ENCODE results near the gene ITGA1. TPM values are rescaled to one million over a fixed set of nuclear protein-coding genes. Genes with fewer than 3 reads are reported as not detected.

The ITGA1 gene
- total RNA-seq, 2 experiments from 2014 or later, result not detected

DNA sequence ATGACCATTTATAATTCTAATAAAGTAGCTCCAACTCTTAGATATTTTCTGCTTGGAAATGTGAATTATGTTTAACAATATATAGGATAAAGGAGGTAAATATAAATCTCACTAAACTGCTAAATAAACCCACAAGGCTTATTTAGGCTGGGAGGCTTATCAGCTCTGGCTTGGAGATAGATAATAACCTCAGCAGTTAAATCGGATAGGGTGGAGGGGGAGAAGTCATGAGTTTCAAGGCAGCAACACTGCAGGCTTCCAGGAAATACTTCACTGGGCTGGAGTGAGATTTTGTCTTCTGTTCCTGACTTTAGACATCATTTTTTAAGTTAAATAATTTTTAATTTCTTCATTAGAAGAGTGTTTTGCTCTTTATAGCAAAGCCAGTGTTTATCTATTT lies 121.5 kb downstream of the ITGA1 start:
- no peaks in the 10 kb centered on the region for H3K79me2 ChIP-seq (ENCODE audit: insufficient read depth, low read depth, low read length)
- POLR2A ChIA-PET, result interaction anchor here (0.7 to 1.3 kb wide), 2 partner anchors 13 to 1153 kb away, joined by 3 to 4 read pairs; no protein-coding TSS in a partner anchor
- TF ChIP-seq EZH2phosphoT487 (IDR thresholded peaks at IDR 0.05; ENCODE audit: borderline replicate concordance, low read depth, low read length) (no peak), CTCF (conservative IDR thresholded peaks at IDR 0.05; ENCODE audit: low read length) (no peak)
- no peak overlapping the region for H3K4me3 ChIP-seq (ENCODE audit: low read depth, low read length, poor library complexity, severe bottlenecking)
- H3K9me2 ChIP-seq (ENCODE audit: insufficient read depth, low read length), result no peaks in the 10 kb centered on the region
- H3K4me2 ChIP-seq (ENCODE audit: low read length), result no peak overlapping the region
- no peaks in the 10 kb centered on the region for H3K36me3 ChIP-seq (ENCODE audit: insufficient read depth, low read length)
- CTCF ChIA-PET (ENCODE audit: unreplicated experiment), result no interaction called here
- H4K20me1 ChIP-seq (ENCODE audit: insufficient read depth, low read length), result no peaks in the 10 kb centered on the region
- no peaks in the 10 kb centered on the region for H3K4me1 ChIP-seq (ENCODE audit: insufficient read depth, low read length, poor library complexity, severe bottlenecking)
- DNase-seq (ENCODE audit: low spot score), result no peak
- H2AFZ ChIP-seq (ENCODE audit: low read length), result no peak overlapping the region
- H3K27ac ChIP-seq (ENCODE audit: low read depth, low read length, poor library complexity, severe bottlenecking), result no peak overlapping the region
- no peaks in the 10 kb centered on the region for H3K9me3 ChIP-seq (ENCODE audit: low read length)
- intact Hi-C loops (cut with micrococcal nuclease; ENCODE audit: unreplicated experiment), result no loop called here
- no TSS peak for BruUV-seq (replicated peaks)

DNA sequence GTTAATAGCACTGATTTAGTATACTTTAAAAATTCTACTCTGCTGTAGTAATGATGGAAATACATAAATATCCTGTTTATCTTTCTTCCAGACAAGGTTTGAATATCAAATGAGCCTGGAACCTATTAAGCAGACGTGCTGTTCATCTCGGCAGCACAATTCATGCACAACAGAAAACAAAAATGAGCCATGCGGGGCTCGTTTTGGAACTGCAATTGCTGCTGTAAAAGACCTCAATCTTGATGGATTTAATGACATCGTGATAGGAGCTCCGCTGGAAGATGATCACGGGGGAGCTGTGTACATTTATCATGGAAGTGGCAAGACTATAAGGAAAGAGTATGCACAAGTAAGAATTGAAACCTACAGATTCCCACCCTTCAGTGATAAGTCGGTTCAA lies 122.4 kb downstream of the ITGA1 start:
- no TSS peak for BruUV-seq (replicated peaks)
- CTCF ChIA-PET (ENCODE audit: unreplicated experiment), result no interaction called here
- H3K4me1 ChIP-seq (ENCODE audit: insufficient read depth, low read length, poor library complexity, severe bottlenecking), result no peaks in the 10 kb centered on the region
- no peaks in the 10 kb centered on the region for H4K20me1 ChIP-seq (ENCODE audit: insufficient read depth, low read length)
- no peaks in the 10 kb centered on the region for H3K79me2 ChIP-seq (ENCODE audit: insufficient read depth, low read depth, low read length)
- no peaks in the 10 kb centered on the region for H3K9me2 ChIP-seq (ENCODE audit: insufficient read depth, low read length)
- no peak overlapping the region for H3K27ac ChIP-seq (ENCODE audit: low read depth, low read length, poor library complexity, severe bottlenecking)
- no peak overlapping the region for H2AFZ ChIP-seq (ENCODE audit: low read length)
- DNase-seq (ENCODE audit: low spot score), result no peak
- no peak overlapping the region for H3K4me2 ChIP-seq (ENCODE audit: low read length)
- H3K36me3 ChIP-seq (ENCODE audit: insufficient read depth, low read length), result no peaks in the 10 kb centered on the region
- H3K9me3 ChIP-seq (ENCODE audit: low read length), result no peaks in the 10 kb centered on the region
- no peak for TF ChIP-seq CTCF (conservative IDR thresholded peaks at IDR 0.05; ENCODE audit: low read length)
- TF ChIP-seq EZH2phosphoT487 (IDR thresholded peaks at IDR 0.05; ENCODE audit: borderline replicate concordance, low read depth, low read length), result no peak
- intact Hi-C loops (cut with micrococcal nuclease; ENCODE audit: unreplicated experiment), result loop anchor here (10.0 kb wide), 1 partner anchor 215 kb away; no protein-coding TSS in a partner anchor
- no peak overlapping the region for H3K4me3 ChIP-seq (ENCODE audit: low read depth, low read length, poor library complexity, severe bottlenecking)
- POLR2A ChIA-PET, result no interaction called here

DNA sequence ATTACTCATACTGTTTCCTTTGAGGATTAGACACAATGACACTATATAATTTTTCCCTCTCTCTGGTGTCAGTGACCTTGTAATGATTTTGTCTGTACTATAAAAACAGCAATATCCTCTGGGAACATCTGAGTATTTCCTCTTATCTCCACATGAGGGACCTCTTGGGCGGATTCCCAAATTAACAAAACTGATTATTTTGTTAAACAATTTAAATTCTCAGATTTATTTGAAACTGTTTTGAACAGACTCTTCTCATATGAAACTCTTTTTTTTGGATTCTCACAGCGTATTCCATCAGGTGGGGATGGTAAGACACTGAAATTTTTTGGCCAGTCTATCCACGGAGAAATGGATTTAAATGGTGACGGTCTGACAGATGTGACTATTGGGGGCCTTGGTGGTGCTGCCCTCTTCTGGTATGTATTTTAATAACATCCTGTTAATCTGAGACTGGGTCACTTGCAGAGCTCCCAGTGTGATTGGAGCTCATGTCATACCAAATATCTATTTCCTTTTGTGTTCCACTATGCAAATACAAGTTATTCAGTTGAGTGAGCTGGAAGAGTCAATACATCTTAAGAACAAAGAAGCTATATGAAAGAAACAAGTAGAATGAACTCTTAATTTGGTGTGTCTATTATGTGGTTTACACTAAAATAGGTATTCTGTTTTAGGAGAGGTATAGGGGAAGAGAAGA lies 127.6 kb downstream of the ITGA1 start:
- H3K79me2 ChIP-seq (ENCODE audit: insufficient read depth, low read depth, low read length), result no peaks in the 10 kb centered on the region
- intact Hi-C loops (cut with micrococcal nuclease; ENCODE audit: unreplicated experiment), result loop anchor here (1.0 to 10.0 kb wide), 2 partner anchors 128 to 221 kb away; partner anchors contain the start of genes ITGA1 and PELO
- H3K4me1 ChIP-seq (ENCODE audit: insufficient read depth, low read length, poor library complexity, severe bottlenecking), result no peaks in the 10 kb centered on the region
- TF ChIP-seq EZH2phosphoT487 (IDR thresholded peaks at IDR 0.05; ENCODE audit: borderline replicate concordance, low read depth, low read length) (no peak), CTCF (conservative IDR thresholded peaks at IDR 0.05; ENCODE audit: low read length) (peak; percentile 89)
- DNase-seq (ENCODE audit: low spot score), result peak; percentile 41
- ChIA-PET POLR2A (no interaction called here), CTCF (ENCODE audit: unreplicated experiment) (no interaction called here)
- no TSS peak for BruUV-seq (replicated peaks)
- H3K4me2 ChIP-seq (ENCODE audit: low read length), result no peak overlapping the region
- no peak overlapping the region for H2AFZ ChIP-seq (ENCODE audit: low read length)
- H3K9me3 ChIP-seq (ENCODE audit: low read length), result no peaks in the 10 kb centered on the region
- H3K27ac ChIP-seq (ENCODE audit: low read depth, low read length, poor library complexity, severe bottlenecking), result no peak overlapping the region
- H3K36me3 ChIP-seq (ENCODE audit: insufficient read depth, low read length), result no peaks in the 10 kb centered on the region
- H3K9me2 ChIP-seq (ENCODE audit: insufficient read depth, low read length), result no peaks in the 10 kb centered on the region
- no peaks in the 10 kb centered on the region for H4K20me1 ChIP-seq (ENCODE audit: insufficient read depth, low read length)
- no peak overlapping the region for H3K4me3 ChIP-seq (ENCODE audit: low read depth, low read length, poor library complexity, severe bottlenecking)

All from OCI-LY7 (cell line).